CD14-positive monocyte (primary cell): ENCODE results near the gene TRMO. TPM values are rescaled to one million over a fixed set of nuclear protein-coding genes. Genes with fewer than 3 reads are reported as not detected.
A peak's percentile ranks its signal among the peaks of the same experiment; 100 is the strongest.

Experiments used
- DNase-seq, 3 donors: peaks; one replicate each; pipeline ENCODE4 v3.0.0-alpha.2; 2011 to 2022
- H2AFZ ChIP-seq: 2 replicates; pipeline ENCODE4 v1.6.0; 2012; ENCODE audit warnings: mild to moderate bottlenecking, low read depth, low read length, inconsistent platforms; ENCODE audit not compliant: insufficient read depth, poor library complexity, severe bottlenecking
- H3K27ac ChIP-seq, 2 donors: 1 replicate in 1 of 2; 2 replicates in 1 of 2; pipeline ENCODE4 v1.5.1; 2012 to 2013; ENCODE audit warnings: low read length in 2 of 2, control low read depth in 1 of 2, inconsistent platforms in 1 of 2, low read depth in 1 of 2, mild to moderate bottlenecking in 1 of 2
- H3K27me3 ChIP-seq, 2 donors: one replicate each; pipeline versions ENCODE4 v1.6.0 to v1.6.1; 2011 to 2013; ENCODE audit warnings: low read length in 2 of 2; ENCODE audit not compliant: control insufficient read depth in 2 of 2, insufficient read depth in 2 of 2
- H3K36me3 ChIP-seq, 2 donors: replicated peaks in 1 of 2; 1 replicate in 1 of 2; 2 replicates in 1 of 2; pipeline versions ENCODE4 v1.5.1 to v1.6.1; 2012 to 2013; ENCODE audit warnings: low read length in 2 of 2, control low read depth in 1 of 2, inconsistent platforms in 1 of 2, mild to moderate bottlenecking in 1 of 2; ENCODE audit not compliant: insufficient read depth in 2 of 2, control insufficient read depth in 1 of 2
- H3K4me1 ChIP-seq, 2 donors: 1 replicate in 1 of 2; 2 replicates in 1 of 2; pipeline versions ENCODE4 v1.5.1 to v1.6.1; 2012 to 2013; ENCODE audit warnings: low read length in 2 of 2, control low read depth in 1 of 2, inconsistent platforms in 1 of 2, mild to moderate bottlenecking in 1 of 2, moderate library complexity in 1 of 2; ENCODE audit not compliant: insufficient read depth in 2 of 2, control insufficient read depth in 1 of 2
- H3K4me2 ChIP-seq: replicated peaks from 2 replicates; pipeline ENCODE3; 2012; ENCODE audit warnings: low read length, moderate library complexity, mild to moderate bottlenecking; ENCODE audit not compliant: poor library complexity, severe bottlenecking; ENCODE audit errors: extremely low read depth
- H3K4me3 ChIP-seq, 3 experiments: fragments of 200-600 bp in 1 of 3; sonication (generic) in 1 of 3; replicated peaks in 1 of 3; 1 replicate in 2 of 3; 2 replicates in 1 of 3; pipeline ENCODE4 v1.5.1; 2011 to 2013; ENCODE audit warnings: low read length in 3 of 3, mild to moderate bottlenecking in 3 of 3, control low read depth in 2 of 3, low read depth in 2 of 3, inconsistent platforms in 1 of 3, moderate library complexity in 1 of 3
- H3K79me2 ChIP-seq: 2 replicates; pipeline ENCODE4 v1.6.0; 2012; ENCODE audit warnings: mild to moderate bottlenecking, control low read depth, inconsistent platforms, low read length, moderate library complexity; ENCODE audit not compliant: insufficient read depth
- H3K9ac ChIP-seq: 2 replicates; pipeline ENCODE4 v1.6.0; 2017; ENCODE audit warnings: low read length, mild to moderate bottlenecking; ENCODE audit not compliant: insufficient read depth, poor library complexity, severe bottlenecking
- H3K9me3 ChIP-seq, 2 donors: replicated peaks in 1 of 2; 1 replicate in 1 of 2; 2 replicates in 1 of 2; pipeline versions ENCODE4 v1.5.1 to v1.6.1; 2012 to 2013; ENCODE audit warnings: low read length in 2 of 2, control low read depth in 1 of 2; ENCODE audit not compliant: control insufficient read depth in 1 of 2, insufficient read depth in 1 of 2
- H4K20me1 ChIP-seq: 2 replicates; pipeline ENCODE4 v1.6.0; 2012; ENCODE audit warnings: mild to moderate bottlenecking, low read length, control low read depth, moderate library complexity; ENCODE audit not compliant: insufficient read depth
- H3K27ac Mint-ChIP-seq, 7 donors: one replicate each; pipeline ENCODE4 v1.8.0; 2020; ENCODE audit warnings: mild to moderate bottlenecking in 7 of 7, mixed read lengths in 7 of 7, moderate library complexity in 6 of 7, inconsistent platforms in 2 of 7
- H3K27me3 Mint-ChIP-seq, 3 donors: one replicate each; pipeline ENCODE4 v1.8.0; 2021 to 2022; ENCODE audit warnings: low read depth in 3 of 3, mild to moderate bottlenecking in 3 of 3, mixed read lengths in 3 of 3, moderate library complexity in 3 of 3, inconsistent platforms in 1 of 3
- H3K36me3 Mint-ChIP-seq, 2 donors: one replicate each; pipeline ENCODE4 v1.8.0; 2020; ENCODE audit warnings: mixed read lengths in 2 of 2, inconsistent platforms in 1 of 2, mild to moderate bottlenecking in 1 of 2
- H3K4me1 Mint-ChIP-seq: one replicate; pipeline ENCODE4 v1.8.0; 2020; ENCODE audit warnings: mild to moderate bottlenecking, mixed read lengths
- H3K4me3 Mint-ChIP-seq, 2 donors: one replicate each; pipeline ENCODE4 v1.8.0; 2020; ENCODE audit warnings: mild to moderate bottlenecking in 2 of 2, mixed read lengths in 2 of 2, moderate library complexity in 1 of 2
- H3K9me3 Mint-ChIP-seq, 7 donors: one replicate each; pipeline ENCODE4 v1.8.0; 2020 to 2022; ENCODE audit warnings: mixed read lengths in 7 of 7, mild to moderate bottlenecking in 6 of 7, moderate library complexity in 6 of 7, inconsistent platforms in 2 of 7
- WGBS: methylation state at CpG from one replicate; pipeline ENCODE4 v1.1.5; 2013; ENCODE audit warnings: missing lambda C conversion rate; ENCODE audit not compliant: insufficient coverage; 5-methylcytosine and 5-hydroxymethylcytosine counted together
- intact Hi-C, 2 donors: fragments of 100-400 bp; cut with micrococcal nuclease; formaldehyde crosslinking; loops; one replicate each; pipeline versions ENCODE4 v1.15.0 to v1.15.1; 2023
- polyA plus RNA-seq, 3 donors: library from polyadenylated mRNA; depleted of rRNA in 1 of 3; unstranded in 2 of 3; stranded (reverse) in 1 of 3; fragments of 300-500 nt in 2 of 3; fragments of >200 nt in 1 of 3; fragmentation: Illumina TruSeq in 2 of 3; gene quantifications; 1 replicate in 2 of 3; 2 replicates in 1 of 3; pipeline ENCODE4 v1.2.3, GENCODE V29; 2012 to 2021
- TF ChIP-seq, protein P1 (sequence below): fragments of 200-600 bp; IDR thresholded peaks from one replicate; pipeline ENCODE4 v1.8.0; 2022; ENCODE audit warnings: antibody characterized with exemption, mild to moderate bottlenecking

Gene TRMO
- polyA plus RNA-seq, 3 donors: 13.4 to 20.6 (median 13.5) TPM

DNA sequence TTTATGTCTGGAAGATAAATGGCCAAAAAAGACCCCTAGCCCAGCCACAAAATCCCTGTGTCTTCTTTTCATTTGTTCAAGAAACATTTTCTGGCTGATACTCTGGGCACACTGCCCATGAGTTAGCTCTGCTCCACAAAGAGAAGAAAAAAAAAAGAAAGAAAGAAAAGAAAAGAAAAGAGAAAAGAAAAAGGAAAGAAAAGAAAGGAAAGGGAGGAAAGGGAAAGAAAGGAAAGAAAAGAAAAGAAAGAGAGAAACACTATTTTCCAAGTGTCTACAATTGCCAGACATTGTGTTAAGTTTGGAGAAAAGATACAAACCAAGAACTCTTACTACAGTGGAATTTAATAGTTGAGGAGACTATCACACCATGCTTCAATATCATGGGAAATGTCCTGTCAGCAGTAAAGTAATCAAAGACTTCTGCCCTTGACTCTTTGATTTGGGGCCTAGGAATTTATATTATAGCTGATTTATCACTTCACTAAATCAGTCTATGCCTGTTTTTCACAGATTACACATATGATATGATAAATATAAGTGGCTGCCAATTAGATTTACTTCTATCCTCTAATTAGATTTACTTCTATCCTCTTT lies 3.0 kb downstream of the TRMO start:
- Mint-ChIP-seq H3K27ac (peak overlapping the region in 4 of 7 donors; percentile 25 to 73 (median 62)), H3K4me1 (peaks cover 43% of the 10 kb centered on the region), H3K4me3 (no peak overlapping the region), H3K9me3 (no peaks in the 10 kb centered on the region), H3K36me3 (peaks cover 25 to 30% of the 10 kb centered on the region in 2 donors), H3K27me3 (peaks cover 0 to 1% (median 0%) of the 10 kb centered on the region in 3 donors)
- H3K36me3 ChIP-seq: peaks cover 18 to 27% of the 10 kb centered on the region in 2 donors
- intact Hi-C loops: no loop called here
- TF ChIP-seq, protein P1, sequence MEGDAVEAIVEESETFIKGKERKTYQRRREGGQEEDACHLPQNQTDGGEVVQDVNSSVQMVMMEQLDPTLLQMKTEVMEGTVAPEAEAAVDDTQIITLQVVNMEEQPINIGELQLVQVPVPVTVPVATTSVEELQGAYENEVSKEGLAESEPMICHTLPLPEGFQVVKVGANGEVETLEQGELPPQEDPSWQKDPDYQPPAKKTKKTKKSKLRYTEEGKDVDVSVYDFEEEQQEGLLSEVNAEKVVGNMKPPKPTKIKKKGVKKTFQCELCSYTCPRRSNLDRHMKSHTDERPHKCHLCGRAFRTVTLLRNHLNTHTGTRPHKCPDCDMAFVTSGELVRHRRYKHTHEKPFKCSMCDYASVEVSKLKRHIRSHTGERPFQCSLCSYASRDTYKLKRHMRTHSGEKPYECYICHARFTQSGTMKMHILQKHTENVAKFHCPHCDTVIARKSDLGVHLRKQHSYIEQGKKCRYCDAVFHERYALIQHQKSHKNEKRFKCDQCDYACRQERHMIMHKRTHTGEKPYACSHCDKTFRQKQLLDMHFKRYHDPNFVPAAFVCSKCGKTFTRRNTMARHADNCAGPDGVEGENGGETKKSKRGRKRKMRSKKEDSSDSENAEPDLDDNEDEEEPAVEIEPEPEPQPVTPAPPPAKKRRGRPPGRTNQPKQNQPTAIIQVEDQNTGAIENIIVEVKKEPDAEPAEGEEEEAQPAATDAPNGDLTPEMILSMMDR: no peak
- H4K20me1 ChIP-seq: peaks cover 3% of the 10 kb centered on the region
- H3K79me2 ChIP-seq: peaks cover 70% of the 10 kb centered on the region
- H3K27me3 ChIP-seq: no peaks in the 10 kb centered on the region
- H3K4me3 ChIP-seq: no peak overlapping the region
- no peaks in the 10 kb centered on the region for H3K9me3 ChIP-seq
- no peak overlapping the region for H3K27ac ChIP-seq
- H3K4me2 ChIP-seq: no peak overlapping the region
- no peak overlapping the region for H2AFZ ChIP-seq
- DNase-seq: no peak
- peaks cover 29 to 44% of the 10 kb centered on the region in 2 donors for H3K4me1 ChIP-seq
- H3K9ac ChIP-seq: no peak overlapping the region

GRCh38 chr9:97918611-97919010 lies 3.7 kb downstream of the TRMO start:
- H3K27me3 Mint-ChIP-seq: peaks cover 0 to 1% (median 0%) of the 10 kb centered on the region in 3 donors
- H3K4me3 ChIP-seq: no peak overlapping the region
- H3K27me3 ChIP-seq: no peaks in the 10 kb centered on the region
- H3K9ac ChIP-seq: no peak overlapping the region
- H3K79me2 ChIP-seq: peaks cover 77% of the 10 kb centered on the region
- WGBS: no CpG with 5 or more reads among the region's 4 CpGs
- no peaks in the 10 kb centered on the region for H3K9me3 ChIP-seq
- peaks cover 24 to 34% of the 10 kb centered on the region in 2 donors for H3K36me3 ChIP-seq
- peaks cover 23 to 37% of the 10 kb centered on the region in 2 donors for H3K4me1 ChIP-seq
- DNase-seq: no peak
- no peaks in the 10 kb centered on the region for H3K9me3 Mint-ChIP-seq
- H3K4me2 ChIP-seq: no peak overlapping the region
- no peak overlapping the region for H3K27ac ChIP-seq
- TF ChIP-seq, protein P1: no peak
- H4K20me1 ChIP-seq: peaks cover 3% of the 10 kb centered on the region
- H2AFZ ChIP-seq: no peak overlapping the region
- no peak overlapping the region for H3K4me3 Mint-ChIP-seq
- intact Hi-C loops: no loop called here
- peaks cover 36% of the 10 kb centered on the region for H3K4me1 Mint-ChIP-seq
- H3K27ac Mint-ChIP-seq: peak overlapping the region in 2 of 7 donors; percentile 34 to 53
- H3K36me3 Mint-ChIP-seq: peaks cover 32 to 35% of the 10 kb centered on the region in 2 donors
